K562 (cell line): ENCODE results near the gene ITPR1. TPM values are rescaled to one million over a fixed set of nuclear protein-coding genes. Genes with fewer than 3 reads are reported as not detected.

Source experiments
- MAZ ChIP-seq, 2 experiments: fragments of 450-650 bp in 1 of 2; sonication (generic) in 1 of 2; formaldehyde crosslinking; IDR thresholded peaks in 1 of 2; conservative IDR thresholded peaks in 1 of 2; 2 replicates each; pipeline versions ENCODE4 v1.4.0 to v1.5.0; 2020; ENCODE audit warnings: mild to moderate bottlenecking in 1 of 2, missing genetic modification reagents in 1 of 2
- POLR2H ChIP-seq: IDR thresholded peaks from 2 replicates; pipeline ENCODE4 v1.6.1; 2016; ENCODE audit warnings: missing genetic modification characterization, low read depth, mild to moderate bottlenecking, control low read depth, missing compliant biosample characterization, moderate library complexity
- ZBTB33 ChIP-seq: sonication (generic); formaldehyde crosslinking; IDR thresholded peaks from 2 replicates; pipeline ENCODE4 v1.8.1; 2023; ENCODE audit warnings: mild to moderate bottlenecking, missing genetic modification reagents
- ZNF280B ChIP-seq: fragments of 250-450 bp; sonication (Bioruptor Pico); IDR thresholded peaks from 2 replicates; pipeline ENCODE4 v1.5.1; 2021; ENCODE audit warnings: mild to moderate bottlenecking
- ZNF740 ChIP-seq, 3 experiments: fragments of 200-800 bp in 1 of 3; sonication (Bioruptor generic) in 1 of 3; sonication (generic) in 1 of 3; formaldehyde crosslinking in 1 of 3; IDR thresholded peaks; 2 replicates each; pipeline versions ENCODE4 v1.6.1 to v1.8.0; 2016 to 2022; ENCODE audit warnings: mild to moderate bottlenecking in 2 of 3, missing compliant biosample characterization in 2 of 3, missing genetic modification characterization in 2 of 3, missing genetic modification reagents in 1 of 3
- polyA plus RNA-seq, 8 experiments: library from polyadenylated mRNA; depleted of rRNA in 4 of 8; stranded (reverse) in 5 of 8; unstranded in 3 of 8; fragments of >200 nt; fragmentation: Nextera tagmentation in 2 of 8; fragmentation: Illumina TruSeq in 1 of 8; extraction: Ambion mirVana in 2 of 8; extraction: Trizol in 1 of 8; gene quantifications; 2 replicates each; pipeline versions ENCODE4 v1.2.1 to v1.2.3, GENCODE V29; 2011 to 2014; ENCODE audit warnings: inconsistent platforms in 1 of 8, missing spikeins in 1 of 8
- total RNA-seq, 7 experiments: library from RNA; depleted of rRNA in 6 of 7; stranded (reverse); fragments of >200 nt in 6 of 7; fragmentation: Illumina TruSeq in 2 of 7; extraction: Trizol in 2 of 7; gene quantifications; 2 replicates each; pipeline versions ENCODE4 v1.2.1 to v1.2.3, GENCODE V29; 2011 to 2021; ENCODE audit warnings: low replicate concordance in 1 of 7

Gene ITPR1
- total and polyA plus RNA-seq, 9 of the 15 experiments (the other 6 are each of a cell fraction or from before 2014, with no cell fraction given) = 22.4 to 40.0 (median 27.4) TPM

GRCh38 chr3:4756855-4757574 lies 263.9 kb downstream of the ITPR1 start (continued):
- TF ChIP-seq POLR2H (no peak), ZNF740 (CRISPR knock-in tag; IDR thresholded peaks at IDR 0.05) (no peak), ZNF740 (tag; IDR thresholded peaks at IDR 0.05) (no peak), MAZ (CRISPR knock-in tag; conservative IDR thresholded peaks at IDR 0.05 in 1 of 2, IDR thresholded peaks at IDR 0.05 in 1 of 2) (no peak), ZBTB33 (CRISPR knock-in tag) (no peak), ZNF280B (CRISPR knock-in tag) (no peak)
- TF ChIP-seq, all 486 proteins: peak for 0
